ENCODE results near the gene ANO6.

DNA sequence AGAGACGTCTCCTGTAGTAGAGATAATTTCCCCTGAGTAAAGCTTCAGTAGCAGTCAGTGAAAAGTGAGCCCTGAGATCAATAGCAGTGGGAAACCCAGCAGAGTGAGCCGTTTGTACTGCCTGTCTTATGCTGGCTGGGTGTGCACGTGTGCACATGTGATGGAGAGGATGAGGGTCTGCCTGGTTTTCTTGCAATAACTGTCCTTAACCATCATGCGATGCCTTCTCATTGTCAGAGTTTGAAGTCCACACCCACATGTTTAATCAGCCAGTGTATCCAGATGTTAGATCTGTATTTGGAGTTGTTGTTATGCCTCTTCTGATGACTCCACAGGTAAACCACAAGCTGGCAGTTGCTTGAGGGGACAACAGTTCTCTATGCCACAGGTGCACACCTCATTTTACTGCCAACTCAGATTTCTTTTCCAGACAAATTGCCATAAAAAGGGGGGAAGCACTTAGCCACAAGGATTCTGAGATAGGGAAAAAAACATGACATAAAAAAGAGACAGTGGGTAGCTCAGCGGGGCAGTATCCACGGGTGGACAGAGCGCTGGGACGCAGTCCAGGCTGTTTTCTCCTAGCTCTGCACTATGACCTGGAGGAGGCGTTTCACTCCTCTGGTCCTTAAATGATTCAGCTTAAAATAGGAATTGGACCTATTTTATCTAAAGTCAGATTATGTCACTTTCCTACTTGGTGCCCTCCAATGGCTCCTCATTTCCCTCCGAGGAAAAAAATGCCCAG, 192.3 kb downstream of the ANO6 start:
- TF ChIP-seq SUZ12 (IDR thresholded peaks at IDR 0.05; ENCODE audit: extremely low read depth, insufficient read depth, insufficient read length) (no peak), YY1 (IDR thresholded peaks at IDR 0.05; ENCODE audit: insufficient read depth, insufficient read length) (no peak), ZNF274 (IDR thresholded peaks at IDR 0.05; ENCODE audit: low read depth, low read length) (no peak)
